Right lobe of liver (tissue), 6 donors: ENCODE data around the gene FBXL17. TPM values are rescaled to one million over a fixed set of nuclear protein-coding genes. Genes with fewer than 3 reads are reported as not detected.
"Not testable (repeated sequence)": the region's sequence is repeated elsewhere in the genome, so short reads cannot be mapped to it uniquely, and the experiment has no call there.

Source experiments
- ATAC-seq, 4 donors: fragments of 200-7000 bp; cut with Tn5 transposase; one replicate each; pipeline ENCODE4 v1.9.1; 2020; ENCODE audit warnings: mild to moderate bottlenecking in 4 of 4, moderate library complexity in 4 of 4
- DNase-seq, 3 donors: peaks; one replicate each; pipeline ENCODE4 v3.0.0-alpha.2; 2020
- H3K27ac ChIP-seq, 3 donors: fragments of 200-600 bp; one replicate each; pipeline ENCODE4 v1.8.0; 2022
- H3K27me3 ChIP-seq, 2 donors: fragments of 200-600 bp; one replicate each; pipeline ENCODE4 v1.8.0; 2022
- H3K36me3 ChIP-seq, 4 donors: fragments of 200-600 bp; sonication (generic) in 1 of 4; one replicate each; pipeline versions ENCODE4 v1.5.1 to v1.8.0; 2017 to 2022; ENCODE audit warnings: control low read depth in 1 of 4
- H3K4me1 ChIP-seq, 4 donors: fragments of 200-600 bp; sonication (generic) in 1 of 4; one replicate each; pipeline versions ENCODE4 v1.5.1 to v1.8.0; 2017 to 2022; ENCODE audit warnings: control low read depth in 1 of 4
- H3K4me3 ChIP-seq, 3 donors: fragments of 200-600 bp; one replicate each; pipeline ENCODE4 v1.8.0; 2022
- H3K9me3 ChIP-seq, 4 donors: fragments of 200-600 bp; sonication (generic) in 1 of 4; one replicate each; pipeline versions ENCODE4 v1.5.1 to v1.8.0; 2017 to 2022; ENCODE audit warnings: control low read depth in 1 of 4
- CTCF ChIP-seq, 4 donors: fragments of 200-600 bp in 3 of 4; fragments of 450-650 bp in 1 of 4; IDR thresholded peaks; one replicate each; pipeline versions ENCODE4 v1.5.1 to v1.8.0; 2016 to 2022; ENCODE audit warnings: antibody characterized with exemption in 4 of 4, mild to moderate bottlenecking in 2 of 4
- POLR2A ChIP-seq: fragments of 450-650 bp; IDR thresholded peaks from one replicate; pipeline ENCODE4 v1.6.1; 2017; ENCODE audit warnings: antibody characterized with exemption, mild to moderate bottlenecking
- WGBS: methylation state at CpG from one replicate; pipeline ENCODE4 v1.1.6; 2018; ENCODE audit warnings: low coverage, low lambda C conversion rate; ENCODE audit not compliant: insufficient coverage; ENCODE audit errors: missing lambda C conversion rate; 5-methylcytosine and 5-hydroxymethylcytosine counted together
- intact Hi-C, 2 donors: fragments of 100-400 bp; cut with DNase I; formaldehyde crosslinking; loops; one replicate each; pipeline versions ENCODE4 v1.11.2 to v1.14.1; 2022
- total RNA-seq, 6 experiments: library from RNA; depleted of rRNA in 2 of 6; stranded (reverse); fragments of >200 nt in 2 of 6; fragmentation: NEBNext Ultra II Directional in 3 of 6; extraction: Animal tissue kit (Norgen Biotek cat#: 25700) in 3 of 6; gene quantifications; one replicate each; pipeline versions ENCODE4 v1.1.0 to v1.2.4, GENCODE V29; 2016 to 2023
- donor health status: DM: no; HTN: yes; CAD: no.
- donor health status: DM: no; HTN: no; CAD: no.
- donor health status: DM: no; HTN: no; CAD: no.
- donor health status: DM: no; HTN: yes; CAD: no.
- donor health status: DM: no; HTN: yes; CAD: no.

The FBXL17 gene
- total RNA-seq, 6 experiments from 2014 or later = 7.7 to 10.6 (median 9.1) TPM

- Histone ChIP-seq H3K4me3 (no peak overlapping the region), H3K27ac (no peak overlapping the region), H3K36me3 (no peaks in the 10 kb centered on the region), H3K27me3 (no peaks in the 10 kb centered on the region), H3K9me3 (no peaks in the 10 kb centered on the region), H3K4me1 (no peaks in the 10 kb centered on the region)
- ATAC-seq (peak in 1 of 4 donors; percentile 29), DNase-seq (no peak)
- TF ChIP-seq POLR2A (no peak), CTCF (IDR thresholded peaks at IDR 0.05) (no peak)
- WGBS = 50% methylated on average over 1 of the region's 8 CpGs
- intact Hi-C loops = no loop called here
Measured at GRCh38 chr5:108418197-108418596, 36.3 kb upstream of the FBXL17 start.

- Histone ChIP-seq H3K4me3 (no peak overlapping the region), H3K27ac (no peak overlapping the region), H3K27me3 (no peaks in the 10 kb centered on the region), H3K36me3 (no peaks in the 10 kb centered on the region), H3K4me1 (no peaks in the 10 kb centered on the region), H3K9me3 (no peaks in the 10 kb centered on the region)
- intact Hi-C loops = no loop called here
- ATAC-seq (no peak), DNase-seq (no peak)
- WGBS = 40% methylated on average over 5 of the region's 5 CpGs
- TF ChIP-seq CTCF (IDR thresholded peaks at IDR 0.05) = no peak
- TF ChIP-seq POLR2A = no peak
Measured at GRCh38 chr5:108417166-108417670, 35.3 kb upstream of the FBXL17 start.

GRCh38 chr5:108415726-108416125, 33.8 kb upstream of the FBXL17 start:
- intact Hi-C loops = no loop called here
- DNase-seq = no peak
- no peak overlapping the region for H3K27ac ChIP-seq
- no peaks in the 10 kb centered on the region for H3K9me3 ChIP-seq
- H3K36me3 ChIP-seq = no peaks in the 10 kb centered on the region
- H3K4me3 ChIP-seq = no peak overlapping the region
- ATAC-seq = no peak
- no peak for TF ChIP-seq POLR2A
- no peak for TF ChIP-seq CTCF (IDR thresholded peaks at IDR 0.05)
- H3K4me1 ChIP-seq = no peaks in the 10 kb centered on the region
- no peaks in the 10 kb centered on the region for H3K27me3 ChIP-seq

- DNase-seq (no peak), ATAC-seq (no peak)
- no peak overlapping the region for H3K4me3 ChIP-seq
- TF ChIP-seq POLR2A (no peak), CTCF (IDR thresholded peaks at IDR 0.05) (no peak)
- H3K4me1 ChIP-seq = no peaks in the 10 kb centered on the region
- intact Hi-C loops = no loop called here
- H3K27ac ChIP-seq = no peak overlapping the region
- WGBS = 46% methylated on average over 2 of the region's 2 CpGs
- no peaks in the 10 kb centered on the region for H3K27me3 ChIP-seq
- no peaks in the 10 kb centered on the region for H3K36me3 ChIP-seq
- no peaks in the 10 kb centered on the region for H3K9me3 ChIP-seq
Measured at GRCh38 chr5:108409786-108410185, 27.9 kb upstream of the FBXL17 start.

GRCh38 chr5:108405201-108405600, 23.3 kb upstream of the FBXL17 start:
- H3K4me3 ChIP-seq, DNase-seq, H3K36me3 ChIP-seq, ATAC-seq, H3K4me1 ChIP-seq, intact Hi-C loops, H3K9me3 ChIP-seq, H3K27ac ChIP-seq, H3K27me3 ChIP-seq: not testable (repeated sequence)
- 89% methylated on average over 3 of the region's 3 CpGs for WGBS
